GM12878 (cell line): ENCODE results near the gene TMEM131L.

ENCODE experiments used
- POLR2A ChIP-seq: IDR thresholded peaks from 2 replicates; pipeline ENCODE4 v1.6.1; 2011; ENCODE audit warnings: low read depth, mild to moderate bottlenecking, low read length
- TAF1 ChIP-seq: IDR thresholded peaks from 2 replicates; pipeline ENCODE4 v1.6.1; 2011; ENCODE audit warnings: mild to moderate bottlenecking, low read depth, low read length, borderline replicate concordance
- TF ChIP-seq, protein P1 (sequence below), 3 experiments: IDR thresholded peaks in 2 of 3; conservative IDR thresholded peaks in 1 of 3; 2 replicates each; pipeline ENCODE4 v1.5.1; 2011; ENCODE audit warnings: low read depth in 3 of 3, low read length in 3 of 3, mild to moderate bottlenecking in 3 of 3, control low read depth in 2 of 3, moderate library complexity in 2 of 3, inconsistent platforms in 1 of 3, mixed read lengths in 1 of 3; ENCODE audit not compliant: control insufficient read depth in 2 of 3, insufficient read depth in 1 of 3; ENCODE audit errors: extremely low read depth in 1 of 3

DNA sequence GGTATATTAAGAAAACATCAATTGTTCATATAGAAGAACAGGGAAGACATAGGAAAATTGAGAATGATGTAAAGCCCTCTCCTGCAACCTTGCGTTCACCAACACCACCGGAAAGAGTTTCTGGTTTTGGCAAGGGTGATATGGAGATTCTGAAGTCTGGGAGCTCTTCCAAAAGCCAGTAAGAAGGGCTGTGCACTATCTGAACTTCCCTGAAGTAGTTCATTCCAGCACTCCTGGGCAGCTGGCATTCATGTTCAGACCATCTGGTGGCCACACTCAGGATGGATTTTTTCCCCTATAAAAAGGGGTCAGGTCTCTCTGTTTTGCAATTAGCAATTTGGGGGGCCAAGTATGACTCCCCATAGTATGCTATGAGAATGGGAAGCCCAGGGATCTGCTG is 202.5 kb downstream of the TMEM131L start:
- TF ChIP-seq, protein P1, sequence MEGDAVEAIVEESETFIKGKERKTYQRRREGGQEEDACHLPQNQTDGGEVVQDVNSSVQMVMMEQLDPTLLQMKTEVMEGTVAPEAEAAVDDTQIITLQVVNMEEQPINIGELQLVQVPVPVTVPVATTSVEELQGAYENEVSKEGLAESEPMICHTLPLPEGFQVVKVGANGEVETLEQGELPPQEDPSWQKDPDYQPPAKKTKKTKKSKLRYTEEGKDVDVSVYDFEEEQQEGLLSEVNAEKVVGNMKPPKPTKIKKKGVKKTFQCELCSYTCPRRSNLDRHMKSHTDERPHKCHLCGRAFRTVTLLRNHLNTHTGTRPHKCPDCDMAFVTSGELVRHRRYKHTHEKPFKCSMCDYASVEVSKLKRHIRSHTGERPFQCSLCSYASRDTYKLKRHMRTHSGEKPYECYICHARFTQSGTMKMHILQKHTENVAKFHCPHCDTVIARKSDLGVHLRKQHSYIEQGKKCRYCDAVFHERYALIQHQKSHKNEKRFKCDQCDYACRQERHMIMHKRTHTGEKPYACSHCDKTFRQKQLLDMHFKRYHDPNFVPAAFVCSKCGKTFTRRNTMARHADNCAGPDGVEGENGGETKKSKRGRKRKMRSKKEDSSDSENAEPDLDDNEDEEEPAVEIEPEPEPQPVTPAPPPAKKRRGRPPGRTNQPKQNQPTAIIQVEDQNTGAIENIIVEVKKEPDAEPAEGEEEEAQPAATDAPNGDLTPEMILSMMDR (IDR thresholded peaks at IDR 0.05 in 2 of 3, conservative IDR thresholded peaks at IDR 0.05 in 1 of 3; ENCODE audit: control insufficient read depth in 2 of 3, extremely low read depth in 1 of 3, insufficient read depth in 1 of 3, low read depth in 3 of 3, low read length in 3 of 3), result no peak
- TF ChIP-seq POLR2A (no peak), TAF1 (no peak)
